ENCODE data around the gene ZNF646.

Gene ZNF646, protein sequence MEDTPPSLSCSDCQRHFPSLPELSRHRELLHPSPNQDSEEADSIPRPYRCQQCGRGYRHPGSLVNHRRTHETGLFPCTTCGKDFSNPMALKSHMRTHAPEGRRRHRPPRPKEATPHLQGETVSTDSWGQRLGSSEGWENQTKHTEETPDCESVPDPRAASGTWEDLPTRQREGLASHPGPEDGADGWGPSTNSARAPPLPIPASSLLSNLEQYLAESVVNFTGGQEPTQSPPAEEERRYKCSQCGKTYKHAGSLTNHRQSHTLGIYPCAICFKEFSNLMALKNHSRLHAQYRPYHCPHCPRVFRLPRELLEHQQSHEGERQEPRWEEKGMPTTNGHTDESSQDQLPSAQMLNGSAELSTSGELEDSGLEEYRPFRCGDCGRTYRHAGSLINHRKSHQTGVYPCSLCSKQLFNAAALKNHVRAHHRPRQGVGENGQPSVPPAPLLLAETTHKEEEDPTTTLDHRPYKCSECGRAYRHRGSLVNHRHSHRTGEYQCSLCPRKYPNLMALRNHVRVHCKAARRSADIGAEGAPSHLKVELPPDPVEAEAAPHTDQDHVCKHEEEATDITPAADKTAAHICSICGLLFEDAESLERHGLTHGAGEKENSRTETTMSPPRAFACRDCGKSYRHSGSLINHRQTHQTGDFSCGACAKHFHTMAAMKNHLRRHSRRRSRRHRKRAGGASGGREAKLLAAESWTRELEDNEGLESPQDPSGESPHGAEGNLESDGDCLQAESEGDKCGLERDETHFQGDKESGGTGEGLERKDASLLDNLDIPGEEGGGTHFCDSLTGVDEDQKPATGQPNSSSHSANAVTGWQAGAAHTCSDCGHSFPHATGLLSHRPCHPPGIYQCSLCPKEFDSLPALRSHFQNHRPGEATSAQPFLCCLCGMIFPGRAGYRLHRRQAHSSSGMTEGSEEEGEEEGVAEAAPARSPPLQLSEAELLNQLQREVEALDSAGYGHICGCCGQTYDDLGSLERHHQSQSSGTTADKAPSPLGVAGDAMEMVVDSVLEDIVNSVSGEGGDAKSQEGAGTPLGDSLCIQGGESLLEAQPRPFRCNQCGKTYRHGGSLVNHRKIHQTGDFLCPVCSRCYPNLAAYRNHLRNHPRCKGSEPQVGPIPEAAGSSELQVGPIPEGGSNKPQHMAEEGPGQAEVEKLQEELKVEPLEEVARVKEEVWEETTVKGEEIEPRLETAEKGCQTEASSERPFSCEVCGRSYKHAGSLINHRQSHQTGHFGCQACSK (N-terminal part only)

DNA sequence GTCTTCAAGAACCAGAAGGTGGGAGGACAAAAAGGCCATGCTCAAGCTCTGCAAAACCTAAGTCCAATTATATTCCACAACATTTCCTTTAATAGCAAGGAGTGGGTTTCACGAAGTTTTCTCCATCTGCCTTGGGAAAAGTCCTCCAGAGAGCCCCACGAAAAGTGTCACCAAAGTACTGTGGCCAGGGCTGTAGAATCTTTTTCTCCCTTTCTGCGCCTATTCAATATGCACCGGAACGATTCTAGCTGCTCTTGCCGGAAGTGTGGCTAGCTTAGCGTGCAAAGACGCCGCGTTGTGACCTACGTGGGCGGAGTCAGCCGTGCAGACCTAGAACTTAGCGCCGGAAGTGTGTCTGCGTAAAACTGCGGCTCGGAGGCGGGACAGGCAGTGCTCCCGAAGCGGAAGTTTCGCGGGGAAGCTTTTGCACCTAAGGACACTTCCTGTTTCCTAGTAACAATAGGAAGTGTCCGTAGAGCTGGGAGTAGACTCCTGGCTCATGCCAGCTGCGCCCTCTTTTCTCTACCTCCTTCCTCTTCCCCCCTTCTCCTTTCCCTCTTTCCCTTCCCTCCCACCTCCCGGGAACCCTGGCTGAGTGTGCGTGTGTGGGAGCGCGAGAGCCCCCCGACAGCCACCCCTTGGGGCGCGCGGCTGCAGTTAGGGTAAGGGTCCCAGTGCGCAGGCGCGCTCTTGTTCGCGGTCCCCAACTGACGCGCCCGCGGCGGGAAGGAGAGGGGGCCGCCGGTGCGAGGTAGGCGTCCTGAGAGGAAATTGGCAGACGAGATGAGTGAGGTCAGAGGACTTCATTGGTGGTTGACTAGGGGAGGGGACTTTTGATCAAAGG is at the start of gene ZNF646, which contains the start of gene ZNF668:
ZNF646 (plus strand) TSS at position 453 of the 844 bp plus-strand sequence. CDS start 1,903 bp downstream, outside the sequence.
ZNF668 (minus strand) TSS at position 271 of the 844 bp plus-strand sequence. CDS start 9,781 bp downstream, outside the sequence.
- DNase-seq = peak; percentile 99

DNA sequence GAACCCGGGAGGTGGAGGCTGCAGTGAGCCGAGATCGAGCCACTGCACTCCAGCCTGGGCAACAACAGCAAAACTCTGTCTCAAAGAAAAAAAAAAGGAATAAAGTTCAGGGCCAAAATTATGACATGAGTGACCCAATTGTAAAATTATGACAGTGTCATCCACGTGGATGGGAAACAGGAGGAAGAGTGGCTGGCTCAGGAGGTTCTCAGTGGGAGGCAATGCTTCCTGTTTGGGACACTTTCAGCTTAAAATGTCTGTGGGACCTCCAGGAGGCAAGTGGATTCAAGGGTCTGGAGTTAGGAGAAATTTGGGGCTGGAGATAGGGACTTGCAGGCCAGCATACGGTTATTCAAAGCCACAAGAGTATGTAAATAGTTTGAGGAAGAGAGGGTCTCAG is 48.9 kb upstream of the ZNF646 start:
- no peak for DNase-seq

DNA sequence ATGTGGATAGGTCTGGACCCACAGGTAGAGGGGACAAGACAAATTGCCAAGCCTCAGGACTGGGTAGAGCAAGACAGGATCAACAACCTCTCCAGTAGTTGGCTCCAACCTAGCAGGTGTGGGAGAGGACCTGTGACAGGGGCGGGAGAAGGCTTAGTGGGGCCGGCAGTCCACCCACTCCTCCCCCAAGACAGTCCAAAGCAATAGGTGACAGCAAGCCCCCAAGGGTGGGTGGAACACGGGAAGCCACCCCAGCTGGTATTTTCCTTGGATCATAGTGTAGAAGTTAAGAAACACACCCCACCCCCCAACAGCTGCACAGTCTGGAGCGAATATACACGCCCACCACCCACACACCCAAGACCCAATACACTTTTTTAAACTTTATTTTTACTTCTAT is 45.0 kb upstream of the ZNF646 start:
- DNase-seq = no peak

DNA sequence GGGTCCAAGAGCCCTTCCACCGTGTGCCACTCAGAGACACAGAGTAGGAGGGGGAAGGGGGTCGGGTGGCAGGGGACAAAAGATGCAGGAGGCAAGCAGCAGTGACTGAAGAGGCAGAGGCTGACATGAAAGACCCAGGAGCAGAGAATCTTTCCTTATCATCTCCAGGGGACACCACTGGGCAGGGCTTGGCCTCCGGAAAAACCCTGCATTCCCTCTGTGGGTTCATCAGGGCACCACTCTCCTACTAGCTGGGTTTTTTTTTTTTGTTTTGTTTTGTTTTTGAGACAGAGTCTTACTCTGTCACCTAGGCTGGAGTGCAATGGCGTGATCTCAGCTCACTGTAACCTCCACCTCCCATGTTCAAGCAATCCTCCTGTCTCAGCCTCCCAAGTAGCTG is 42.9 kb upstream of the ZNF646 start:
- no peak for DNase-seq

DNA sequence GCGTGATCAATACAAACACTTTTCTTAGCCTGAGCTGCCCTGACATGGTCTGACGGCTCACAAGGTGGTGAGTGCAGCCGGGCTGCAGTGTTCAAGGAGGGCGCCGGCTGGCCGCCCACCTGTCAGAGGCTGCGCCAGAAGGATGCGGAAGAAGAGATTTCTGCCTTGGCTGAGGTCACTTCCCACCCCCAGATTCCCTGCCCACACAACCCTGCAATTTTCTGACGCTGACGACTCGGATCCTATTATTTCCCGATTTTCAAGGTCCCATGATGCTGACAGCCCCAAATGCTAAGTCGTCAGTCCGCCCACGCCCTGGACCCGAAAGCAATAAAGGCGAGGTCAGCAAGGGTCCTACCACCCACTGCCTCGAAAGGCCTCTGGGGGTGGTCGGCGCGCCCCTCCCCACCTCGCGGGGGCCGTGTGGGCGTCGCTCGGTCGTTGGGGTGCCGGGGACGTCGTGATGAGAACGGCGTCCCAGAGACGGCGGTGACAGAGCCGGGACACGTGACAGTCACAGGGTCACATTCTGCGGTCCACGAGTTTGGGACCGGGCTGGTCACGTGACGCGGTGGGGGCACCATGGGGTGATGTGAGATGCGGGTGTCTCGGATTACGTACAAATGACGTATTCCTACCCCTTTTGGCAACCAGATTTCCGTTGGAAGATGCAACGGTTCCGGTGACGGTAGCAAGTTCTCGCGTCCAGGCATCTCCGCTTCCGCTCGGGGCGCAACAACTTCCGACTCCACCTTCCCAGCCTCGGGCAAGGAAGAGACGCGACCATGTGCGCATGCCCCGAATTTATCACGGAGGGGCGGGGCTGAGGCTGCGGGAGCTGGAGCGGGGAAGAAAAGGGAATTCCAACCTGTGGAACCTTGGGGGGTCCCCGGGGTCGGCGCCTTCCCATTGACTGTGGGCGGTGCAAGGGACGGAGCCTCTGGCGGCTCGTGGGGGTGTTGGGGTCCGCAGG is 41.2 kb upstream of the ZNF646 start, which contains the start of gene STX4:
STX4 (plus strand) TSS at position 823 of the 973 bp plus-strand sequence. CDS start 248 bp downstream, outside the sequence.
- peak; percentile 94 for DNase-seq

DNA sequence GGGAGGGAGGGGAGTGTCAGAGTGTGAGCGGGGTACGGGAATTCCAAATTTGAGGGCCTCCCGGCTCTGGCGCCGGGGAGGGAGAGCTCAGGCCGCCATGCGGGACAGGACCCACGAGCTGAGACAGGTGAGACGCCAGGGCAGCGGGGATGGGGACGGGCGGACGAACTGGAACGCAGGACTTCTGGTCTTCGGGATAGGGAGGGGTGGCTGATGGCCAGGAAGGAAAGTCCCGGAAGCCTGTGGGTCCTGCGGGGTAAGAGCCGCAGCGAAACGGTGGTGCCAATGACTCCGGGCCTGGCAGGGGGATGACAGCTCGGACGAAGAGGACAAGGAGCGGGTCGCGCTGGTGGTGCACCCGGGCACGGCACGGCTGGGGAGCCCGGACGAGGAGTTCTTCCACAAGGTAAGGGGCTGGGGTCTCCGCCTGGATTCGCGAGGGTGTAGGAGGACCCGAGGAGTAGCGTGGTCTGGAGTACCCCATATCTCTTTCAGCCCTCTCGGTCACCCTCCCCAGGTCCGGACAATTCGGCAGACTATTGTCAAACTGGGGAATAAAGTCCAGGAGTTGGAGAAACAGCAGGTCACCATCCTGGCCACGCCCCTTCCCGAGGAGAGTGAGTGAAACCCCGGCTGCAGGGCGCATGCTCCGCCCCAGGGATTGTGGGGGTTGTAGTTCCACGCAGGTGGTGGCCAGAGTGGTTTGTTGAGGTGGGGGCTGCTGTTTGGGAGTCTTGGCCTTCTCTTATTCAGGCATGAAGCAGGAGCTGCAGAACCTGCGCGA is 40.3 kb upstream of the ZNF646 start:
- DNase-seq = peak; percentile 89

DNA sequence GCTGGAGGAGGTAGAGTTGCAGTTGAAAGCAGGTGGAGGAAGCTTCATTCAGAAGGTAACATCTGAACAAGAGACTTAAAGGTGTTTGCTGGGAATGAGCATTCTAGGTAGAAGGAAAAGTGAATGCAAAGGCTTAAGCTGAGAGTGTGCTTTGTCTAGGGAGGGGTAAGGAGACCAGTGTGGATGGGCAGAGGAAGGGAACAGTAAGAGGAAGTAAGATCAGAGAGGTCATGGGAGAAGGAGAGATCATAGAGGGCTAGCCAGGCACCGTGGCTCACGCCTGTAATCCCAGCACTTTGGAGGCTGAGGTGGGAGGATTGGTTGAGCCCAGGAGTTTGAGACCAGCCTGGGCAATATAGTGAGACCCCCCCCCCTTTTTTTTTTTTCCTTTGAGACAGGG is 37.5 kb upstream of the ZNF646 start:
- DNase-seq = no peak

DNA sequence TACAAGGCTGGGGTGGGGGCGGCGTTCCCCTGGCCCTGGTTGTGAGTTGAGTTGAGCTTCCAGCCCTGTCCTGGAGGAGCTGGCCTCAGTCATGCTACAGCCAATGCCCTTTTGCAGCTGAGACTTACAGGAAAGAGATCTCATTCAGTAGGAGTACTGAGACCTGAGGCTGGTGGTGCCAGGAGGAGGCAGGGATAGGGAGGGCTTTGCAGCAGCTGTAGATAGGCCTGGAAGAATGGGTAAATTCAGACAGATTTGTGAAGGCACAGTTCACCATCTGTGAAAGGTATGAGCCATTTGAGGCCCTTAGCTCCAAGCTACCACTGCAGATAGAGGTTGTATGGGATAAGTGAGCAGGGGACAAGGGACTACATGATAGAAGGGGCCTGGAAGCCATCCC is 35.2 kb upstream of the ZNF646 start:
- no peak for DNase-seq

DNA sequence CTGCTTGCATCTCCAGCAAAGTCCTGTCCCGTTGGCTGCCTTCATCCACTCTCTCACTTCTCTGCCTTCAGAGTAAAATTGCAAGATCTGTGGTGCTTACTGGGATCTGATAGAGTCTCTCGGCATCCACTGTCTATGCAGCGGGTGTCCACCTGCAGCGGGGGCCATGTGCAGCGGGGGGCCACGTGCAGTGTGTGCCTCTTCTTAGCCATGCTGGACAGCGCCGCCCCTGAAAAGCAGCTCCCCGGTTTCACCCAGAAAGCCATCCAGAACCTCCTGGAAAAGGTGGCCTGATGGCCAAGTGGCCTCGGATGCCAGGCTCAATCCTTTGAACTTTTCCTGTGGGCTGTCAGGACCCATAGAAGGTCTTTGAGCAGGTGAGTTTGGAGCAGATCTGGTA is 31.4 kb upstream of the ZNF646 start:
- no peak for DNase-seq

DNA sequence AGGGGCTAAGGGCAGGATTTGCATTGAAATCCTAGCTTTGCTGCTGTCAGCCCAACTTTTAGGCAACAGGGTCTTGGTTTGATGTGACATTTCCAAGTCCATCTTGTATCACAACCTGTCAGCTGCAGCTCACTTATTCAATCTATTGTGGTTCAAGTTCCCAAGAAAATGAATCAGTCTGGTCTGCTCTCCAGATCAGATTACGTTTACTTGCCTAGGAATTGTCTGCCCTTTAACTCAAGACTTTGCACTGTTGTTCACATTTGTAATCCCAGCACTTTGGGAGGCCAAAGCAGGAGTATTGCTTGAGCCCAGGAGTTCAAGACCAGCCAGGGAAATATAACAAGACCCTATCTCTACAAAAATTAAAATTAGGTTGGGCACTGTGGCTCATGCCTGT is 30.9 kb upstream of the ZNF646 start:
- no peak for DNase-seq

DNA sequence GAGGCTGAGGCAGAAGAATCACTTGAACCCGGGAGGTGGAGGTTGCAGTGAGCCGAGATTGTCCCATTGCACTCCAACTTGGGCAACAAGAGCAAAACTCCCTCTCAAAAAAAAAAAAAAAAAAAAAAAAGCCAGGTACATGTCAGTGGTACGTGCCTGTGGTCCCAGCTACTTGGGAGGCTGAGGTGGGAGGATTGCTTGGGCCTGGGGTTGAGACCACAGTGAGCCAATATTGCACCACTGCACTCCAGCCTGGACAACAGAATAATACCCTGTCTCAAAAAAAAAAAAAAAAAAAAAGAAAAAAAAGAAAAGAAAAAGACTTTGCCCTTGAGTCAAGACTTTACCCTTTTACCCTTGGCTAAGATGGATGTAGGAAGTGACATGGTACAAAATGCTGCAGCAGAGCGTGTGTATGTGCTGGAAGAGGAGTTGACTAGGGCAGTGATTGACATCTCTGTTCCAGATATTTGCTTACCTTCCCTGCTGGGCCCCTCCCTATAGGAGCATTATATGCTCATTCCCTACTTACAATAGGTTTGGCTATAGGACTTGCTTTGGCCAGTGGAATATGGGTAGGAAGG is 30.2 kb upstream of the ZNF646 start:
- DNase-seq = no peak

DNA sequence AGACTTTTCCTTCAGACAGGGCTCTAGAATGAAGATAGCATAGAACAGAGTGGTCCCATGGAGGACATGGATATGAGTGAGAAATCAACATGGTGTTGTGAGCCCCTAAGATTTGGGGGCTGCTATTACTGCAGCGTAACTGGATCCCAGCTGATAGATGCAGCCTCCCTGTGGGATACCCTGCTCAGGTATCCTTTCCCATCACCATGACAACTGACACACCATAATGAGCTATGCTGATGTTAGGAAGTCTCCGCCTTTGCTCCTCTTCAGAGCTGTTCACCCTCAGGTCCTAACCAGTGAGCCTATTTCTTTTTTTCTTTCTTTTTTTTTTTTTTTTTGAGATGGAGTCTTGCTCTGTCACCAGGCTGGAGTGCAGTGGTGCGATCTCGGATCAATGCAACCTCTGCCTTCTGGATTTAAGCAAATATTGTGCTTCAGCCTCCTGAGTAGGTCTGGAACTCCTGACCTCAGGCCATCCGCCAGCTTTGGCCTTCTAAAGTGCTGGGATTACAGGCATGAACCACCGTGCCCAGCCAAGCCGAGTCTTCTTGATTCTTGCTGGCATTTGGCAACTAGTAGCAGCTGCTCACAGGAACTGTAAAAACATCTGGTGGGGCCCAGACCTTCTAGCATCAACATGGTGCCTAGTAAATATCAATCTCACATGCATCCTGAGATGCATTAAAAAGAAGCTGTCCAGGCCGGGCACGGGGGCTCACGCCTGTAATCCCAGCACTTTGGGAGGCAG is 23.8 kb upstream of the ZNF646 start:
- DNase-seq = no peak

DNA sequence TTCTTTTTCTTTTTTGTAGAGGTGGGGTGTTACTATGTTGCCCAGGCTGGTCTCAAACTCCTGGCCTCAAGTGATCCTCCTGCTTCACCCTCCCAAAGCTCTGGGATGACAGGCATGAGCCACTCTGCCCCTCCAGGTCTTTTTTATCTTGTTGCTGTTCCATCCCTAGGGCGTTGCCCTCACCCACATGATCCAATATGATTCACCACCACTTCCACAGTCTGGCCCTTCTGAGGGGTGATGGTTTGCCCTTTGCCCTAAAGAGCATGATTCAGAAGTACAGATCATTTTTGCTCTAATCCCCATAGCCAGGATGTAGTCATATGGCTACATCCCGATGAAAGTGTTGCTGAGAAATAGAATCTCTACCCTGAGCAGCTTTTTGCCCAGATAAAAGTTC is 22.1 kb upstream of the ZNF646 start:
- no peak for DNase-seq

DNA sequence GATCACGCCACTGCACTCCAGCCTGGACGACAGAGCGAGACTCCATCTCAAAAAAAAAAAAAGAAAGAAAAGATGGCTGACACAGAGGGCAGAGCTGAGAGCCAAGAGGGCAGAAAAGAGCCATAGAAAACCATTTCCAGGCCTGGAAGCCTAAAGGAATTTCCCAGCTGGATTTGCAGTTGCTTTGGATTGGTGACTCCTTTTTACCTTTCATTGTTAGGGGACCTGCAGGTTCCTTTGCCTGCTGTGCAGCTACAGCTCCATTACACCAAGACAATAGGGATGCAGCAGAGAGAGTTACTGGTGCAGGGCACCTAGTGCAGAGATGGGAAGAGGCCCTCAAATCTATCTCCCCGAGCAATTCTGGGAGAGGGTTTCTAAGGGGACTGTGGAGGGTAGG is 18.6 kb upstream of the ZNF646 start:
- no peak for DNase-seq

DNA sequence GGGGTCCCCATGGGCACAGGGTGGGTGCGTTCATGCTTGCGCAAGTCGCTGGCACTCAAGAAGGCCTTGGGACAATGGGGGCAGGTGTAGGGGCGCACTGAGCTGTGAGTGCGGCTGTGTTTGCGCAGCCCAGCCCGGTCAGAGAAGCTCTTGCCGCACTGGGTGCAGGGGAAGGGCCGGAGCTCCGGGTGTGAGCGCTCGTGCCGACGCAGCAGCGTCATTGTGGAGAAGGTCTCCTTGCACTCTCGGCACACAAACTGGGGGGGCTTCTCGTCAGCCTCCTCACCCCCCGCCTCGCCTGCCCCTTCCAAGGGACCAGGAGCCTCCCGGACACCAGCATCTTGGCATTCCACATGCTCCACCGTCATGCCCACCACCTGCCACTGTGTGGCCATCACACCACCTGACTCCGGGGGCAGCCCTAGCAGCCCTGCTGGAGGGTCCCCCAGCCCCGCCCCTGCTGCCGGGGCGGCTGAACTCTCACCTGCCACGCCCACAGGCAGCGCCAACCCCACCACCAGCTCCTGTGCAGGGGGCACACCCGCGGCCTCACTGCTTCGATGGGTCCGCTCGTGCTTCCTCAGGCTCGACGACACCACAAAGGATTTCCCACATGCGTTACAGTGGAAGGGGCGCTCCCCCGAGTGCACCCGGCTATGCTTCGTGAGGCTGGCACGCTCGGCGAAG is 13.0 kb upstream of the ZNF646 start:
- DNase-seq = no peak

DNA sequence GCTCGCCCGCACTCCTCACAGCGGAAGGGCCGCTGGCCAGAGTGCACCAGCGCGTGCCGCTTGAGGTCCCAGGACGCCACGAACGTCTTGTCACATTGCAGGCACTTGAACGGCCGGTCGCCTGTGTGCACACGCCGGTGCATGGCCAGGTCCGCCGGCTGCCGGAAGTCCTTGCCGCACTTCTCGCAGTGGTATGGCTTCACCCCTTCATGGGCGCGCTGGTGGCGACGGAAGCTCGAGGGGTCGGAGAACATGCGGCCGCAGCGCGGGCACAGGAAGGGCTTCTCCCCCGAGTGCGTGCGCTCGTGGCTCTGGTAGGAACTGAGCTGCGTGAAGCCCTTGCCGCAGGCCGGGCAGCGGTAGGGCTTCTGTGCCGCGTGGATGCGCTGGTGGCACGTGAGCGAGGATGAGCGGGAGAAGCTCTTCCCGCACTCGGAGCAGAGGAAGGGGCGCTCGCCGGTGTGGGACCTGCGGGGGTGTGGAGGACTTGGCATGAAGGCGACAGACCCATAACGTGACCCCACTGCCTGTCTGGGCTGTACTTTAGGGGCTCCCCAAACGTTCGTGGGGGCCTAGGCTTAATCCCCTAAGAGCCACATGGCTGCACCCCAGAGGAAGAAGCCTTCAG is 12.3 kb upstream of the ZNF646 start:
- DNase-seq = no peak

DNA sequence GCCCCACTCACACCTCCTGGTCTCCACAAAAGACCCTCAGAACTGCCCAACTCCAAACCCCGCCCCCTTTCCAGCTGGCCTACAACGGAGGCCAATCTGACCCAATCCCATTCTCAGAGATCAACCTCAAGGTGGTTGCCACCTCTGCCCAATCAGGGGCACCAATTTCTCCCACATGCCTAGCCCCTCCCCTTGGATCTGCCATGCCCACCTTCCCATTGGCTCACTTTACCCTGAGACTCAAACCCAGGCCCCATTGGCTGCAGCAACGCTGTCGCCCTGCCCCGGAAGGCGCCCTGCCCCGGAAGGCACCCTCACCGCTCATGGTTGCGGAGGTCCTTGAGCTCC is 10.8 kb upstream of the ZNF646 start:
- no peak for DNase-seq

All from NCI-H82 (cell line).